Fibroblast of the conjunctiva (primary cell): ENCODE data around the gene ATP12A.

Source experiments
- DNase-seq: peaks from one replicate; pipeline ENCODE4 v3.0.0-alpha.2; 2010; ENCODE audit warnings: low read depth

Gene ATP12A

GRCh38 chr13:24734950-24735349, 54.7 kb downstream of the ATP12A start:
- DNase-seq = no peak

DNA sequence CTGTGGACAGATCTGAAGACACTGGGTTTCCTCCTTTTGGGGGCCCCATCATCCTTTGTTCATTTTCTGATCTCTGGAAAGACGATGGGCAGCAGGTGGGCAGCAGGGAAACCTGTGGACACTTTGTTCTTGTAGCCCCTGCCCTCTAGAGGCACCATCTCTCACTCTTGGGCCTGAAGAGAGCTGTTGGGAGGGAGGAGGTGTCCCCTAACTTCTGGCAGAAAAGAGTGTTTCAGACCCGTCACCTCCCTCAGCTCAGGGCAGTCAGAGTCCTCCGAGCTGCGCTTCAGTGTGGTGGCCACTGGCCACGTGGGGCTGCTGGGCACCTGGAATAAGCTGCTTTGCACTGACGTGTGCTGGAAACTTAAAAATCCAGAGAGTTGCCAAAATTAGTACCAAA, 56.8 kb downstream of the ATP12A start:
- DNase-seq = no peak

DNA sequence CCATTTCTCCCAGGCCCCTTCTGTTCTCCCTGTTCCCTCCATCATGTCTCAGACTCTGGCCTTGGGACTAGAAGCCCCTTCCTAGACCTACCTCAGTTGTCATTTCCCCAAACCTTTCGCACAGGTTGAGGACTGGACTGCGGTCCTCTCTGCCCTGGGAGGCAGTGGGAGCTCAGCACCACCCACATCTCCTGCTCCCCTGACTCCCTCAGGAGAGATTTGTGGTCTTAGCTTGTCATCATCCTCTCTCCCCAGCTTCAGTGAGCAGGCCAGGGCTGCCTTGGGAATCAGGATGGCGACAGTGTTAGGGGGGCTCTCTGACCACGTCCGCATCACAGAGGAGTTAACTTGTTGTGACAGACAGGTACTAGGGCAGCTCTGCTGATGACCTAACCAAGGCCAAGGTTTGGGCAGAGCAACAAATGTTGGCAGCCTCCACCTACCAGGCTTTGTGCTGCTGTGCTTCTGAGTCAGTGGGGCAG, 58.2 kb downstream of the ATP12A start:
- no peak for DNase-seq

- no peak for DNase-seq
Observed at GRCh38 chr13:24740014-24740890, 60.0 kb downstream of the ATP12A start.

GRCh38 chr13:24741016-24741662, 60.9 kb downstream of the ATP12A start:
- DNase-seq = no peak

DNA sequence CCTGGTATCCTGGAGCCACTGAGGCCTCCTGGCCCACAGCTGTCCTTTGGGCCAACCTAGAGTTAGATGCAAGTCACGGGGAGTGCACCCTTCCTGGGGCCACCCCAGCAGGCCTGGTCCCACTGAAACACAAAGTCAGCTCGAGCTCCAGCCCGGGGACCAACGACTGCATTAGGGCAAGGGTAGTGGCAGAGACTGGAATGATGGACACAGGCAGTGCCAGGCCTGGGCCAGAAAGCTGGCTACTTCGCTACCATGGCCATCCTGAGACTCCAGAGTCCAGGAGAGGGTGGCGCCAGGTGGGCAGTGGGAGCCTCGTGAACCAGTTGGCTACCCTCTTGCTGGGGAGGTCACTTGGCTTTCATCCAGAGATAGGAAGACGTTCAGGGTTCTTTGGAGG, 61.6 kb downstream of the ATP12A start:
- no peak for DNase-seq

- DNase-seq = no peak
Observed at GRCh38 chr13:24742294-24742693, 62.1 kb downstream of the ATP12A start.

- no peak for DNase-seq
Observed at GRCh38 chr13:24742977-24743376, 62.8 kb downstream of the ATP12A start.

DNA sequence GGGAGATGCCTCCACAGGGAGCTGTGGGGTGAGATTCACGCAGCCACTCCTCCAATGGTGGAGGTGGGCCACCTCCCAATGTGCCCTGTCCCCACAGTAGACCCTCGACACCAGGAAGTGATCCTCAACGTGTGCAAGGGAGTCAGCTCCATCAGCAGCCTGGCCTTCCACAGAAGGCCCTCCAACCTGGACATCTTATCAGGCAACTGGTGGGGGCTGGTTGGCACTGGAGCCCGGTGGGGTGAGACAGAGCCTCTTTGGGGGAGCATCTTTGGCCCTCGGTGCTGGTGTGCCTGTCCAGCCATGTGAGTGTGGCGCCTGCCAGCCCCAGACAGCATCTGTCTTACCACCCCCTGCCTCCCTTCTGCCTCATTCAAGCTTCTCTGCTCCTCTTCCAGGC, 64.0 kb downstream of the ATP12A start:
- DNase-seq = no peak

DNA sequence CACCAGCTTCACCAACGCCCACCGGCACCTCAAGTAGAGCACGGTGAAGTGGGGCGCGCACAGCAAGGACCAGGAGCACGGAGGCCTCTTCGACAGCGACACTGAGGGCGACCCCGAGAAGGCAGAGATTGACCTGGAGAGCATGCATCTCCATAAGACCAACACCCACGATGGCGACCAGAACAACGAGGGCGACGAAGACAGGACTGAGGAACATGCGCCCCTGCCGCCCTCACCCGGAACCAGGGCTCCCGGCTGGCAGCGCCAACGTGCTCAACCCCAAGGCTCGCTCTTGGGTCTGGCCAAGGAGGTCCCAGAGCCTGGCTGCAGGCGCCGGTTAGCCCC, 65.3 kb downstream of the ATP12A start:
- no peak for DNase-seq

- no peak for DNase-seq
Observed at GRCh38 chr13:24745861-24746617, 65.8 kb downstream of the ATP12A start.

- no peak for DNase-seq
Observed at GRCh38 chr13:24746618-24747247, 66.5 kb downstream of the ATP12A start.

DNA sequence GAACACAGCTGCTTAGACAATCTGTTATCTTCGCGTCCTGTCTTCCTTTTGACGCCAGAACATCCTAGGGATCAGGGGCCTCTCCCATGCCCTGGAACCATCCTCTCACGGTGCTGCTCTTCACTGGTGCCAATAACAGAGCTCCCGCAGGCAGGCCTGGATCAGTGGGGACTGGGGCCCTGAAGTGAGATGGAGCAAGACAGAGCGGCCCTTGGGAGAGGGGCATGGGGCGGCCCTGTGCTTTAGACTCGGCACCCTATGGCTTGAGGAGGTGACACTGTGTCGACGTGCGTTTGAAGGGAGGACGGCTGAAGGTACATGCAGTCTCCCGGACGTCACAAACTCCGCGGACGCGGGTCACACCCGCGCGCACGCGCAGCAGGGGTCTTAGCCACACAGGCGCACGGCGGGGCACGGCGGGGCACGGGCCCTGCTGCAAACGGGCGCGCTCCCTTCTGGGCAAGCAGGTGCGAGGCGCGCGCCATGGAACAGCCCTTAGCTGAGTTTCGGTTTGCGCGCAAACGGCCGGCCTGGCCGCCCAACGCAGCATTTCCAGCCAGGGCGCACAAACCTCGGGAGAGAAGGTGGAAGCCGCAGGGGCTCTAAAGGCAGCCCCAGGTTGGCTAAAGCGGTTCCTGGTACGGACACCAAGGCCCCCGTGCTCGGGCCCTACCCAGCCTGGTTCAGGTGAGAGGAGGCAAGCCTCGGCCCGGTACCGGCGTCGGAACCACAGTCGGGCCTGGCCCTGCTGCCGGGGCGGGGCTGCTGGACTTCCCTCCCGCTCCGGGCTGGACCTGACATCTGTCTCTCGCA, 67.2 kb downstream of the ATP12A start:
- no peak for DNase-seq

- DNase-seq = no peak
Observed at GRCh38 chr13:24748061-24748400, 67.8 kb downstream of the ATP12A start.

DNA sequence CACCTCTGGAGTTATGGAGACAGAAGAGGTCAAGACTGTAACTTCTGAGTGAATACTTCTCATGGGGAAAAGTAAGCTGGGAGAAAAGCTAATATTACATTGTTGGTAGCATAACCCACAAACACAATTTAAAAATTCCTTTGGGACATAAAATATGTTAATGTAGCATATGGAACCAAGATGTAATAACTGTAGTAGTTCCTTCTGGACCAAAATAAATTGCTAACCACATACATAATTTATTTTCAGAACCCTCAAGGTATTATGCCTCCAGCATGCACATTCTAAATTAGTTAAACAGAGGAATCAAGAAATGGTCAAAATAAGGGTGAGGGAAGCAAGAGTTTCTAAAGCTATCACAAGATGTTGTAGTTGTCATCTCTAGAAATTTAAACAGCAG, 79.0 kb downstream of the ATP12A start:
- DNase-seq = no peak
